GM19372 (cell line): ENCODE measurements around the gene CNTN5.

Source experiments
- ATAC-seq: cut with Tn5 transposase; IDR thresholded peaks from one replicate; pipeline ENCODE4 v1.9.1; 2021; ENCODE audit warnings: mild to moderate bottlenecking, low read depth, moderate library complexity; ENCODE audit not compliant: unreplicated experiment

The CNTN5 gene

DNA sequence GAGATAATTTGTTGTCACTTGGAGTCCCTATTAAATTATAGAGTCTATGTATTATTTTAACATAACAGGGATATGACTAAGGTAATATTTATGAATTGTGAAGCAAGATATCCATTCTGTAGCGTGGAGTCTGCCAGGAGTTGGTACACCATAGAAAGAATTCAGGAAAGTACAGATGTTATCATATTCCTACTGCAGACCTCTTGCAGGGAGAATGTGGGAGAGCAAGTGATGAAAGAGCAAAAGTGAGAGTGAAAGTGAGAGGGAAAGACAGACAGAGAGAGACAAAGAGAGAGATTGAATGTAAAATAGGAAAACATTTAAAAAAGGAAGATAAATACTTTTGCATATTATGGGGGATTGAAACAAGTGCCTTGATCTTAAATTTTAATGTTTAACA is 468.8 kb downstream of the CNTN5 start:
- ATAC-seq: no peak

DNA sequence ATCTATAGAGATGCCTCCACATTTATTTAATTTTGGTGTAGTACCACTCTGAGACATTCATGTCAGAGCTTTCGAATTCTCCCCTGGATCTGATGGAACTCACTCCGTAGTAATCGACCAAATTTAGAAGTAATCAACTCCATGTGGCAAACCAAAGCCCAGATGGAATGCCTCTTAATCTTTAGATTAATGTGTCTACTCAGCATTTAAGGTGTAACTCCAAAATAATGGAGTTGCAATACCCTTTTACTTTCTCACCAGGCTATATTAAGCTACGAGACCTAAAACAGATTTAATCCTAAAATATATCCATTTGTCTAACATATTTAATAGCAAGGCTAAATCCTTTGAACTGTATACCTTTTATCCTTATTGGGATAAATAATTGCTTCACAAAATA is 473.3 kb downstream of the CNTN5 start:
- no peak for ATAC-seq

GRCh38 chr11:99501655-99502054 is 480.9 kb downstream of the CNTN5 start:
- no peak for ATAC-seq

GRCh38 chr11:99505316-99505715 is 484.6 kb downstream of the CNTN5 start:
- ATAC-seq: no peak

DNA sequence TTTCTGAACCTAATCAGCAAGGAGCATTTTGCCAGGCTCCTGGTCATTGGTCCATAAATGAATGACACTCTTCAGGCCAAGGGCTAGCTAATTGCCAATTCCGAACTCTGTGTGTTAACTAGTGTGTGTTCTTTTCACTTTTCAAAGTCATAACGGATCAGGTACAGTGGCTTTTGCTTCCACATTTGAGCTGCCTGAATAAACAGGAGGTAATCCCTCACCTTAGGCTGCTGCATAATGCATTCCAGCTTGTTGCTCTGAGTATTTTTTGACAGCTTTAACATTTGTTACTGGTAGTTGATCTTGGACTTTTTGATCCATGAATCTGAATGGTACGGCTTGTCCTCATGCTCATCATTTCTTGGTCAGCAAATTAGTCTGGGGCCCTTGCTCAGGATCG is 485.1 kb downstream of the CNTN5 start:
- no peak for ATAC-seq

DNA sequence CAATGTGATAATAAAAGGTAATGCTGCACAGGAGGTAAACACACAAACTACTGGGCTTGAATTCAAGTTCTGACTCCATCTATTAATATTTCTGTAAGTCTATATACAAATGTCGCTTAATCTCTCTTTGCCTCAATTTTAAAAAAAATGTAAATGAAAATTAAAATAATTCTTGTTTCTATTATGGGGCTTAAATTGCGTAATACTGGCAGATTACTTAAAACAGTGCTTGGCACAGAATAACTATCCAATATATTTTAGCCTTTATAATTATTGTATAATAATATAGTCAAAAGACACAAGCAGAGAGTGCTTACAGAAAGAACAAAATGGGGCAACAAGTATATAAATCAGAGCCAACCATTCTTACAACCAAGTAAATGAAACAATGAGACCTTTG is 489.1 kb downstream of the CNTN5 start:
- ATAC-seq: no peak

DNA sequence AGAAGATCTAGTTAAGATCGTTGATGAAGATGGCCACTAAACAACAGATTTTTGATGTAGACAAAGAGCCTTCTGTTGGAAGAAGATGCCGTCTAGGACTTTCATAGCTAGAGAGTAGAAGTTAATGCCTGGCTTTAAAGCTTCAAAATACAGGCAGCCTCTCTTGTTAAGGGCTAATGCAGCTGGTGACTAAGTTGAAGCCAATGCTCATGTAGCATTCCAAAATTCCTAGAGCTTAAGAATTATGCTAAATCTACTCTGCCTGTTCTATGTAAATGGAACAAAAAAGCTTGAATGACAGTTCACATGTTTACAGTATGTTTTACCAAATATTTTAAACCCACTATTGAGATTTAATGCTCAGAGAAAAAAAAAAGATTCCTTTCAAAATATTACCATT is 492.6 kb downstream of the CNTN5 start:
- ATAC-seq: no peak

GRCh38 chr11:99519095-99519494 is 498.3 kb downstream of the CNTN5 start:
- no peak for ATAC-seq

- no peak for ATAC-seq
Measured at GRCh38 chr11:99522467-99523173, 501.9 kb downstream of the CNTN5 start.

- ATAC-seq: no peak
Measured at GRCh38 chr11:99531468-99531867, 510.7 kb downstream of the CNTN5 start.

DNA sequence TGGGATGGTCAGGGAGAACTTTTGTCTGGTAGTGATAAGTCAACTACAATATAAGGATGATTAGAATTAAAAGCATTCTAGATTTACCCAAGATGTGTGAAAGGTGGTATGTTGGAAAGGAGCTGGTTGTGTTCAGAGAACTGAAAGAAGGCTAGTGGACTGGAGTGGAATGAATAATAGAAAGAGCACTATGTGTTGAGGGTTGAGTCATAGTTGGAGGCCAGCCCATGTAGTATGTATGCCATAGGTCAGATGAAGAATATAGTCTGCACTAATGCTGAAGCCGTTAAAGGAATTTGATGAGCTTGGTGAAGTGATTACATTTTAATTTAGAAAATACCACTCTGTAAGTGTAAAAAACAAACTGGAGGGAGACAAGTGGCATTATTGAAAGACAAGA is 514.1 kb downstream of the CNTN5 start:
- peak; percentile 62 for ATAC-seq

- ATAC-seq: peak; percentile 59
Measured at GRCh38 chr11:99535406-99535805, 514.7 kb downstream of the CNTN5 start.

- ATAC-seq: peak; percentile 59
Measured at GRCh38 chr11:99535819-99536218, 515.1 kb downstream of the CNTN5 start.

GRCh38 chr11:99537681-99538080 is 516.9 kb downstream of the CNTN5 start:
- ATAC-seq: no peak

- no peak for ATAC-seq
Measured at GRCh38 chr11:99545616-99546015, 524.9 kb downstream of the CNTN5 start.

DNA sequence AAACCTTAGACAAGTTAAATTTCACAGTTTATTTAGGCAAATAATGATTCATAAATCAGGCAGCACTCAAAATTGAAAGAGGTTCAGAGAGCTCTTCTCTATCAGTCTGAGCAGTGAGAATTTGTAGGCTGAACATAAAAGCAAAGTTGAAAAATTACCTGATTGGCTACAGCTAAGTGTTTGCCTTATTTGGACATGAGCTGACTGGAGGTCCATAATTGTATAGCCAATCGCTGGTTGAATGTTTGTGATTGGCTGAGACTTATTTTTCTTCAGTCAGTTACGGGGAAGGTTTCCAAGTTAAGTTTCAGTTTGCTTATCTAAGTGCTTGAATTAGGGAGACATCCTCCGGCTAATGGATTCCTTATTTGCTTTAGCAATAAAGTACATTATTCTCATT is 527.5 kb downstream of the CNTN5 start:
- no peak for ATAC-seq

GRCh38 chr11:99554232-99554903 is 533.6 kb downstream of the CNTN5 start:
- no peak for ATAC-seq

- no peak for ATAC-seq
Measured at GRCh38 chr11:99555486-99555885, 534.7 kb downstream of the CNTN5 start.

- ATAC-seq: peak; percentile 67
Measured at GRCh38 chr11:99565333-99565732, 544.6 kb downstream of the CNTN5 start.

DNA sequence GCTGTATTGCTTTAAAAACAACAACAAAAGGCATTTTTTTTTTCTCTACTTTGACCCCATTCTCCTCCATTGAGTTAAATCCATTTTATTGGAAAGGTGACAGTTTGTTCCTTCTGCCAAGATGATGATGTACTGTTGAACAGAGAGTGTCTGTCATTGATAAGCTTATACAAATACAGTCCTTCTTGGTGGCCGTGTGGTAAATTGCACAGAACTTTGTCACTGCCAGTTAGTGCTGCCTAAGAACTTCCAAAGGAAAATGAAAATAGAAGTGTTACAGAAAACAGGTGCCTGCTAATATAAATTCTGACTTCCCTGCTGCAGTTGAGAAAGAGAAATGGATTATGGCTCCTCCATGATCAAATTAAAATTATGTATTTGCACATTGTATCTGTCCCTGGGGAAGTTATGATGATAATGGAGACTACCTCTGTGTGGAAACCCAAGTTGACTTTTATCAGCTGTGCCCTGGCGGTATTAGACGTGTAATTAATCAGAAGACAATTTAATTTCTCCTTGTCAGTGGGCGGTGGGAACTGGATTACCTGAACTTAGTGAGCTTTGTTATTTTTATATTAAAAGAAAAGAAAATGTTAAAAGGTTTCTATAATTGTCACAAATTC is 546.7 kb downstream of the CNTN5 start:
- no peak for ATAC-seq

DNA sequence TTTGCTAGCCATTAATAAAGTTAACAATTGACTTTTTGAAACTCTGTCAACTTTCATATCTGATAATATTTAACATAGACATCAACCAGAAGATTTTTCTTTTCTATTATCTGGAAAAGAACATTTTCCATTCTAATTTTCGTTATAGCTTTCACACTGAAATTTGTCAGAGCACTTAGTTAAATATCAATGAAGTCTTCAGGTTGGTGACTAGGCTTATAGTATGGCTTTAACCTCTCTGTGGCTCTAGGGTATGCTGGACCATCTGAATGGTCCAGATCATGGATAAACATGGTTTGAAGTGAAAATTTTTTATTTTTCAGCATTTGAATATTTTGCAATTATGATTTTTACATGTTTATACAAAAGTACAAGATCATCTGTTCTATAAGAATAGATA is 548.1 kb downstream of the CNTN5 start:
- no peak for ATAC-seq

DNA sequence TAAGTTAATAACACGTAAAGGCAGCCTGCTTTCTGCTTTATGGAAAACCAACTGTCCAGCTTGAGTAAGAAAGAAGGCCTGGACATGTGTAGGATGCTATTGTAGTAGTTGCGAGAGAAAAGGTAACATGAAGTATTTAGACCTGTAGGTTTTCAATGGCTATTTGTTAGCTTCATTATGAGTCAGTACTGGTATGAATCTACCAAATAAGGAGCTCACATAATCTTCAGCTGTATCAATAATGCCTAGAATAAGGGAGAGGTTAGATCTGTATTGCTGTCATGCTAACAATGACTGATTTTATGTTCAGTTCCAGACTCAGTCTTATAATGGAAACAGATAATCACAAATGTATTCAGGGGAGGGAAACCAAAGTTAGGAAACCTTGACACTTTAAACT is 550.3 kb downstream of the CNTN5 start:
- peak; percentile 71 for ATAC-seq
